Left colon (tissue), 2 donors: ENCODE measurements around the gene EXOC6B. TPM values are rescaled to one million over a fixed set of nuclear protein-coding genes. Genes with fewer than 3 reads are reported as not detected.
"Not testable (repeated sequence)": the region's sequence is repeated elsewhere in the genome, so short reads cannot be mapped to it uniquely, and the experiment has no call there.

Experiments
- ATAC-seq: fragments of 200-7000 bp; cut with Tn5 transposase; one replicate; pipeline ENCODE4 v1.9.1; 2020; ENCODE audit warnings: mild to moderate bottlenecking, moderate library complexity
- DNase-seq, 2 donors: peaks; one replicate each; pipeline ENCODE4 v3.0.0-alpha.2; 2020
- intact Hi-C, 2 donors: fragments of 100-400 bp; cut with DNase I in 1 of 2; cut with micrococcal nuclease in 1 of 2; formaldehyde crosslinking; loops; one replicate each; pipeline versions ENCODE4 v1.11.2 to v1.14.0; 2022; cut with DNase I, micrococcal nuclease
- total RNA-seq, 2 donors: library from RNA; stranded (reverse); fragmentation: NEBNext Ultra II Directional; extraction: Animal tissue kit (Norgen Biotek cat#: 25700); gene quantifications; one replicate each; pipeline ENCODE4 v1.2.1, GENCODE V29; 2021
- donor health status: DM: no; HTN: no; CAD: no.
- donor health status: DM: yes; HTN: yes; CAD: no.

EXOC6B gene
- total RNA-seq, 2 donors from 2014 or later = 23.9 to 37.6 TPM

DNA sequence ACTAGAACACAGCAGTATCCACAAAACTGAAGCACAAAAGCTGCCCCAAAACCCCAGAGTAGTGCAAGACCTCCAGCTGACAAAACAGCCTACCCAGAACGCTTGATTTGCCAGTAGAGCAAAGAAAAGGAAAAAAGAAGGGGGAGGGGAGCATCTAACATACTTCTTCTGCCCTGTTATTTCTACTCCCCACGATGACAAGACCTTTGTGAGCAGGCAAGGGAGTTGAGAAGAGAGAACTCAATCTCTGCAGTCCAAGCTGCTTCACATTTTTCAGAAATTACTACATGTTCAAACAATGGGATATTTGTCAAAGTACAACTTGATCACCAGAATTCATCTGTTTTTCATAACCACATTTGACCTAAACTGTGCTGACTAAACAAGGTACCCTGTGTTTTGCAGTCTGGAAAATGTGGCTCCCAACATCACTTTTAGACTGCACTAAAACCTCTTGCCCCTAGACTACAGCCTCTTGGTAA, 286.7 kb downstream of the EXOC6B start:
- DNase-seq = no peak
- no peak for ATAC-seq
- intact Hi-C loops = no loop called here

- DNase-seq (no peak), ATAC-seq (no peak)
- intact Hi-C loops = no loop called here
Measured at GRCh38 chr2:72538486-72538885, 287.3 kb downstream of the EXOC6B start.

- ATAC-seq, intact Hi-C loops, DNase-seq: not testable (repeated sequence)
Measured at GRCh38 chr2:72535586-72535985, 290.2 kb downstream of the EXOC6B start.

DNA sequence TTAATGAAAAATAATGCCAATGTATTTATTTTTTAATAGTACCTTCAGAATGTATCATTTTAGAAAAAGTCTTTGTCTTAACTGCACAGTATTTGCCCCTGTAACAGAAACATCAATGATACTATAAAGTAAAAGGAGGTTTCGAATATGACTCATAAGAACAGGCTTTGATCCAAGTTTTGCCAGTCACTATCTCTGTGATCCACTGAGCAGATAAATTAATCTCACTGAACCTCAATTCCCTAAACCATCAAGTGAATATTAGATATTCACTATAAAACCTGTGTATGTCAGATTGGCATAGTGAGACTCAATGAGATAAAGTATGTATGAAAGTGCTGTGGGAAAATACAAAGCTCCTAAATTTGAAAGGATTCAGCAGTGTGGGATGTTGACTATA, 292.1 kb downstream of the EXOC6B start:
- ATAC-seq (no peak), DNase-seq (no peak)
- intact Hi-C loops = no loop called here

DNA sequence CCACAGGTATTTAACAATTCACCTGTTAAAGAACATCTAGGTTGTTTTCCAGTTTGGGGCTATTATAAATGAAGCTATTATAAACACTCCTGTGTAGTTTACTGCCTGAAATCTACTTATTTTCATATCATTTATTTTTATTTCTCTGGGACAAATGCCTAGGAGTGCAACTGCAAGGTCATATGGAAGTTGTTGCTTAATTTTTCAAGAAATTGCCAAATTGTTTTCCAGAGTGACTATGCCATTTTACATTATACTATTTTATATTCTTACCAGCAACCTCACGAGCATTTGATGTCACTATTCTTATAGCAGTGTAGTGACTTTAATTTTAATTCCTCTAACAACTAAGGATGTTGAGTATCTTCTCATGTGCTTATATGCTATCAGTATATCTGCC, 298.4 kb downstream of the EXOC6B start:
- DNase-seq = no peak
- no peak for ATAC-seq

GRCh38 chr2:72526623-72527022, 299.2 kb downstream of the EXOC6B start:
- DNase-seq = no peak
- ATAC-seq = no peak
- intact Hi-C loops = no loop called here

More for the DNA sequence above, 298.4 kb downstream of the EXOC6B start:
- intact Hi-C loops = no loop called here

DNA sequence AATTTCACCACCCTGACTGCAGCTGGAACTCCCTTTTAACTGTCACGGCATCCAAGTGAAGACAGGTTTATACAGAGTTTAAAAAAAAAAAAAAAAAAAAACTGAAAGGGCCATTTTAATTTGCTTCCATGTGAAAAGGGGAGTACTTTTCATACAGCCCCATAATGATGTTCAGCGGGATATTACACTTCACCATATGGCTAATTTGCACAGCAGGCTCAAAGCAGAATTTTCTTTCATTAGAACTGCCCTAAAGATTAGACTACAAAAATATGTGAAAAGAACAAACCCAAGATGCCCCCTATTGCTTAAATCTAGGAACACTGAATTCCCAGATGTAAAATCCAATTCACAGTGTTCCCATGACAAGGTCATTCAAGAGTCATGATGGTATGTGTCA, 301.8 kb downstream of the EXOC6B start:
- no peak for DNase-seq
- intact Hi-C loops = no loop called here
- no peak for ATAC-seq

GRCh38 chr2:72515696-72516095, 310.1 kb downstream of the EXOC6B start:
- no peak for ATAC-seq
- intact Hi-C loops = no loop called here
- no peak for DNase-seq

- DNase-seq = no peak
- no peak for ATAC-seq
- intact Hi-C loops = no loop called here
Measured at GRCh38 chr2:72513011-72513410, 312.8 kb downstream of the EXOC6B start.

DNA sequence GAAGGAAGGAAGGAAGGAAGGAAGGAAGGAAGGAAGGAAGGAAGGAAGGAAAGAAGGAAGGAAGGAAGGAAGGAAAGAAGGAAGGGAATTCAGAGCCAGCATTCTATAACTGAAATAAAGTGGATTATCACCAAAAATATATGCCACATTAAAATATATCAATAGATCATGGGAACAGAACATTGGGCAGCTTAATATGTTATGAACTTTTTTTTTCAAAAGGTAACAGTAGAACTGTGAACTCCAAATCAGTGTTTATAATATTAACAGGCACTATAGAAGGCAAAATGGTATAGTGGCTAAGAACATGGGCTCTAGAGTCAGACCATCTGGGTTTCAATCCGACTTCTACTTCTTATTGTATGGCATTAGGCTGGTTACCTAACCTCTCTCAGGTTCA, 313.5 kb downstream of the EXOC6B start:
- DNase-seq = no peak
- intact Hi-C loops = no loop called here
- no peak for ATAC-seq

DNA sequence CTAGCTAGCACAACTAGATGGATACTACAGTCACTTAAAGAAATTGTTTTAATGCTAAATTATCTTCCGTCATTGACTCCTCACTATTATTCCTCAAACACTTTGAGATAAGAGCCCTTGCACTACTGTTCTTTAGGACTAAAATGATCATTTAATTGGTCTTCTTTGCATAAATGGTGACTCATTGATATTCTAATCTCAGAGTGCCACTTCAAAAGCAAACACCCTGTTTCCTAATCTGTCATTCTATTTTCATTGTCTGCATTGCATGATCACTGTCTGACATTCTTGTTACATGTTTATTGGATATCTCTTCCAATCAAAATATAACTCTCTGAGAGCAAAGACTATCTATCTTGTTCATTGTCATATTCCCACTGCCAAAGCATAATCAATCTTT, 313.9 kb downstream of the EXOC6B start:
- DNase-seq = no peak
- intact Hi-C loops = no loop called here
- ATAC-seq = no peak

DNA sequence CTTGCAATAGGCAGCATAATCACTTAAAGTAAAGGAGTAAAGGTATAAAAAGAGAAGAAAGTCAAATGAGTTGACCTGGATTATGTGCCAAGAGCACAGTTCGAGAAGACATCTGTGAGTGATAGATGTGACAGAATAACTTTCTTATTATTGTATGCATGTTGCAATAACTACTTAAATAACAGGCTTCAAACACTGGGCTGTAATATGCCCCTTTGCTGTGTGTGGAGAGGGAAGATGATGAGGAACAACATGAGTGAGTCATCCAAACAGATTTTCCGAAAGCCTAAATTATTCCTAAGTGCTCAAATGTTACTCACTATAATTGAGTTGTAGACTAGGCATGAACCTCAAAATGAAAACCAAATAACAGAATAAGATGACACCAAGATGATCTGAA, 328.1 kb downstream of the EXOC6B start:
- no peak for ATAC-seq
- no peak for DNase-seq
- intact Hi-C loops = no loop called here

DNA sequence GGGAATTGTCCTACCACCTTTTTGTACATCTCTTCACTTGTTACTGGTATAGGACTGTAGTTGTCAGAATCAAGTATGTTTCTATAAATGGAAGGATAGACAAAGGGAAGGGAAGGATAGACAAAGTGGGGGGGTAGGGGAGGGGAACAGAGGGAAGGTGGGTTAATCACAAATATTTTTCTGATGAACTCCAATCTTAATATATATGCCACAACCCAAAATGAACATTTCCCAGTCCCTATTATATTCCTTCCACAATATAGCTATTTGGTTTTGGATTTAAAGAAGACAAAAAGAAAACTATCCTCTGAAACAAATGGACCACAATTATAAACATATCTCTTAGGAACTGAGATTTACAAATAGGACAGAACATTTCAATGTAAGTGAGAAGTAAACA, 329.4 kb downstream of the EXOC6B start:
- intact Hi-C loops = no loop called here
- DNase-seq (no peak), ATAC-seq (no peak)

- ATAC-seq = no peak
- DNase-seq = no peak
Measured at GRCh38 chr2:72494392-72494791, 331.4 kb downstream of the EXOC6B start.

DNA sequence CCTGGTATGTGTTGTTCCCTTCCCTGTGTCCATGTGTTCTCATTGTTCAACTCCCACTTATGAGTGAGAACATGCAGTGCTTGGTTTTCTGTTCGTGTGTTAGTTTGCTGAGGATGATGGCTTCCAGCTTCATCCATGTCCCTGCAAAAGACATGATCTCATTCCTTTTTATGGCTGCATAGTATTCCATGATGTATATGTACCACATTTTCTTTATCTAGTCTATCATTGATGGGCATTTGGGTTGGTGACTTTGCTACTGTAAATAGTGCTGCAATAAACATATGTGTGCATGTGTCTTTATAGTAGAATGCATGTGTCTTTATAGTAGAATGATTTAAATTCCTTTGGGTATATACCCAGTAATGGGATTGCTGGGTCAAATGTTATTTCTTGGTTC, 341.2 kb downstream of the EXOC6B start:
- intact Hi-C loops, ATAC-seq, DNase-seq: not testable (repeated sequence)

More at GRCh38 chr2:72494392-72494791, 331.4 kb downstream of the EXOC6B start:
- intact Hi-C loops = no loop called here

GRCh38 chr2:72483346-72483745, 342.5 kb downstream of the EXOC6B start:
- ATAC-seq = no peak
- no peak for DNase-seq
- intact Hi-C loops = no loop called here

- intact Hi-C loops = no loop called here
Measured at GRCh38 chr2:72475246-72475645, 350.6 kb downstream of the EXOC6B start.

DNA sequence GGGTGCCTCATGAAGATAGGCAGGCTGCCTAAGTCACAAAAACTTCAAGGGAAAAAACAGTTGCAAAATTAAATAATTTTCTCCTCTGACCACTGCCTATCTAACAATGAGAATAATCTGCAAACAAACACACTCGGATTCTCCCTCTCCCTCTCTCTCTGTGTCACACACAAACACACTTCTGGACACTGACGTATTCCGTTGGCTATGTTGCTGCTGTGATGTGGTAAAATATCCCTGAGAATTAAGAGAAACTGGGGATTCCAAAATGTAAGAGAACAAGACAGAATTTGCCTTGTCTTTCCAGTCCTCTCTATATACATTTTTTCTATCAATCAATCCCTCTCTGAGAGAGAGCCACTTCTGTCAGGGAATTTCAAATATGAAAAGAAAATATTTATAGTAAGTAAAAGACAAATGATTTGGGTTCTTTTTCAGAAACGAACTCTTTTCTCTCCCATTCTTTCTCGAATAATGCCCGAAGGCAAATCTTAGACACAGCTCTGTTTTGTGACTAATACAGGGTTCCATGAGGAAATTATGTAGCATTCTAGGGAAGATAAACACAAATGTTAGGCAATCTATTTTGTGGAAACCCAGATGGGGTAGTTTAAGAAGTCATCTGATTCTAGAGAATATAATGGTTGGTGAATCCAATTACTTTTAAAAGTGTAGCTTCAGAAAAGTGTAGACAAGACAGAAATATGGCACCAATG, 367.9 kb downstream of the EXOC6B start:
- ATAC-seq (no peak), DNase-seq (no peak)
- intact Hi-C loops = no loop called here

More at GRCh38 chr2:72475246-72475645, 350.6 kb downstream of the EXOC6B start:
- DNase-seq (no peak), ATAC-seq (no peak)

GRCh38 chr2:72454189-72454588, 371.6 kb downstream of the EXOC6B start:
- no peak for ATAC-seq
- no peak for DNase-seq
- intact Hi-C loops = no loop called here

DNA sequence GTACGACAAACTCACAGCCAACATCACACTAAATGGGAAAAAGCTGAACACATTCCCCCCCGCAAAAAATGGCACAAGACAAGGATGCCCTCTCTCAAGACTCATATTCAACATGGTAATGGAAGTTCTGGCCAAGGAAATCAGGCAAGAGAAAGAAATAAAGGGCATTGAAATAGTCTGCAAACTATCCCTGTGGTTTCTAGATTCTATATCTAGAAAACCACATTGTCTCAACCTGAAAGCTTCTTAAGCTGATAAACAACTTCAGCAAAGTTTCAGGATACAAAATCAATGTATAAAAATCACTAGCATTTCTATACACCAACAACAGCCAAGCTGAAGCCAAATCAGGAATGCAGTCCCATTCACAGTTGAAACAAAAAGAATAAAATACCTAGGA, 383.6 kb downstream of the EXOC6B start:
- intact Hi-C loops = no loop called here
- no peak for DNase-seq
- ATAC-seq = no peak

DNA sequence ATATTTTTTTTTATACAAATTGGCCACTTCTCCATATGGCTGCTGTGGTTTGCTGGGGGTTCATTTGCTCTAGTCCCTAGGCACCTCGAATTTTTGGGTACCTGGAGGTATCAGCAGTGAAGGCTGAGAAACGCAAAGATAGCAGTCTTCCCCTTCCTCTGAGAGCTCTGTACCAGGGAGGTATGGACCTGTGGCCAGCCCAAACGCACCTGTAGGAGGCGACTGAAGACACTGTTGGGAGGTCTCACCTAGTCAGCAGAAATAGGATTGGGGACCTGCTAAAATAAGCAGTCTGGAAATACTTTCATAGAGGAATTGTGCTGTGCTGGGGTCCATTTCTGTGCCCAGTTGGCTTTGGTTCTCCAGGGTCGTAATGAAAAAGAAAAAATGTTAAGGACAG, 385.9 kb downstream of the EXOC6B start:
- ATAC-seq = no peak
- no peak for DNase-seq
- intact Hi-C loops = no loop called here
